K562 (cell line): ENCODE measurements around the gene MARS1. TPM values are rescaled to one million over a fixed set of nuclear protein-coding genes. Genes with fewer than 3 reads are reported as not detected.

Source experiments
- AFF4 ChIP-seq: sonication (generic); formaldehyde crosslinking; IDR thresholded peaks from 2 replicates; pipeline ENCODE4 v1.8.0; 2023; ENCODE audit warnings: mild to moderate bottlenecking, missing genetic modification reagents
- BRD9 ChIP-seq: fragments of 450-650 bp; IDR thresholded peaks from 2 replicates; pipeline ENCODE4 v1.6.1; 2018; ENCODE audit warnings: low read depth; ENCODE audit not compliant: partially characterized antibody
- BRF1 ChIP-seq: IDR thresholded peaks from 3 replicates; pipeline ENCODE4 v1.6.1; 2011; ENCODE audit warnings: borderline replicate concordance, mild to moderate bottlenecking; ENCODE audit not compliant: insufficient read length; ENCODE audit errors: extremely low read depth
- CBX1 ChIP-seq: sonication (generic); IDR thresholded peaks from 2 replicates; pipeline ENCODE4 v1.6.1; 2016; ENCODE audit warnings: antibody characterized with exemption, low read depth, mild to moderate bottlenecking
- FOXA3 ChIP-seq, 2 experiments: fragments of 450-650 bp in 1 of 2; sonication (generic) in 1 of 2; formaldehyde crosslinking; IDR thresholded peaks in 1 of 2; conservative IDR thresholded peaks in 1 of 2; 2 replicates each; pipeline versions ENCODE4 v1.4.0 to v1.8.0; 2020 to 2022; ENCODE audit warnings: mild to moderate bottlenecking in 2 of 2, missing genetic modification reagents in 1 of 2
- MCM7 ChIP-seq, 2 experiments: fragments of 450-650 bp; IDR thresholded peaks; 2 replicates each; pipeline ENCODE4 v1.6.1; 2016 to 2018
- MLX ChIP-seq, 2 experiments: fragments of 450-650 bp in 1 of 2; sonication (generic) in 1 of 2; formaldehyde crosslinking; conservative IDR thresholded peaks; 2 replicates each; pipeline versions ENCODE4 v1.4.0 to v1.8.1; 2020 to 2022; ENCODE audit warnings: mild to moderate bottlenecking in 1 of 2, missing genetic modification reagents in 1 of 2
- NR3C1 ChIP-seq: sonication (generic); formaldehyde crosslinking; IDR thresholded peaks from 2 replicates; pipeline ENCODE4 v1.8.1; 2022; ENCODE audit warnings: missing genetic modification reagents
- NRF1 ChIP-seq, 2 experiments: fragments of 450-650 bp; IDR thresholded peaks in 1 of 2; conservative IDR thresholded peaks in 1 of 2; 2 replicates each; pipeline ENCODE4 v1.6.1; 2014; ENCODE audit warnings: mild to moderate bottlenecking in 2 of 2
- PHB2 ChIP-seq: fragments of 450-650 bp; IDR thresholded peaks from 2 replicates; pipeline ENCODE4 v1.6.1; 2017; ENCODE audit warnings: low read depth
- POLR2G ChIP-seq: fragments of 200-400 bp; formaldehyde crosslinking; IDR thresholded peaks from 2 replicates; pipeline ENCODE4 v1.6.1; 2017; ENCODE audit warnings: low read depth, mild to moderate bottlenecking, antibody characterized with exemption, low read length, moderate library complexity
- POLR2H ChIP-seq: IDR thresholded peaks from 2 replicates; pipeline ENCODE4 v1.6.1; 2016; ENCODE audit warnings: missing genetic modification characterization, low read depth, mild to moderate bottlenecking, control low read depth, missing compliant biosample characterization, moderate library complexity
- POLR3A ChIP-seq: IDR thresholded peaks from 2 replicates; pipeline ENCODE4 v1.6.1; 2011; ENCODE audit warnings: borderline replicate concordance, mild to moderate bottlenecking, moderate library complexity; ENCODE audit not compliant: insufficient read length, insufficient read depth; ENCODE audit errors: extremely low read depth
- PPARD ChIP-seq: fragments of 250-450 bp; sonication (Bioruptor Pico); IDR thresholded peaks from 2 replicates; pipeline ENCODE4 v1.8.0; 2022; ENCODE audit warnings: inconsistent platforms, mild to moderate bottlenecking, moderate library complexity
- SRSF3 ChIP-seq: fragments of 200-400 bp; formaldehyde crosslinking; IDR thresholded peaks from 2 replicates; pipeline ENCODE4 v1.6.1; 2016; ENCODE audit warnings: mild to moderate bottlenecking, low read length, moderate library complexity; ENCODE audit not compliant: insufficient read depth
- XRCC3 ChIP-seq: fragments of 450-650 bp; IDR thresholded peaks from 2 replicates; pipeline ENCODE4 v1.6.1; 2017; ENCODE audit warnings: mild to moderate bottlenecking, moderate library complexity
- ZNF253 ChIP-seq: fragments of 250-450 bp; sonication (Bioruptor Pico); conservative IDR thresholded peaks from 2 replicates; pipeline ENCODE4 v1.6.1; 2021; ENCODE audit warnings: mild to moderate bottlenecking
- ZNF282 ChIP-seq: sonication (generic); formaldehyde crosslinking; IDR thresholded peaks from 2 replicates; pipeline ENCODE4 v1.8.1; 2023; ENCODE audit warnings: missing genetic modification reagents
- ZNF551 ChIP-seq: fragments of 250-450 bp; sonication (Bioruptor Pico); IDR thresholded peaks from 2 replicates; pipeline ENCODE4 v1.5.0; 2021; ENCODE audit warnings: mild to moderate bottlenecking, moderate library complexity
- ZNF584 ChIP-seq: fragments of 200-800 bp; sonication (Bioruptor generic); IDR thresholded peaks from 2 replicates; pipeline ENCODE4 v1.6.1; 2016; ENCODE audit warnings: low read depth, mild to moderate bottlenecking, missing genetic modification characterization, missing compliant biosample characterization
- ZNF717 ChIP-seq: fragments of 250-450 bp; sonication (Bioruptor Pico); IDR thresholded peaks from 2 replicates; pipeline ENCODE4 v1.5.0; 2021
- ZNF766 ChIP-seq: fragments of 200-800 bp; sonication (Bioruptor generic); conservative IDR thresholded peaks from 2 replicates; pipeline ENCODE4 v1.6.1; 2016; ENCODE audit warnings: missing genetic modification characterization, missing compliant biosample characterization
- ZSCAN32 ChIP-seq: fragments of 450-650 bp; formaldehyde crosslinking; IDR thresholded peaks from 2 replicates; pipeline ENCODE4 v1.4.0; 2020; ENCODE audit warnings: mild to moderate bottlenecking, moderate library complexity
- polyA plus RNA-seq, 8 experiments: library from polyadenylated mRNA; depleted of rRNA in 4 of 8; stranded (reverse) in 5 of 8; unstranded in 3 of 8; fragments of >200 nt; fragmentation: Nextera tagmentation in 2 of 8; fragmentation: Illumina TruSeq in 1 of 8; extraction: Ambion mirVana in 2 of 8; extraction: Trizol in 1 of 8; gene quantifications; 2 replicates each; pipeline versions ENCODE4 v1.2.1 to v1.2.3, GENCODE V29; 2011 to 2014; ENCODE audit warnings: inconsistent platforms in 1 of 8, missing spikeins in 1 of 8
- total RNA-seq, 7 experiments: library from RNA; depleted of rRNA in 6 of 7; stranded (reverse); fragments of >200 nt in 6 of 7; fragmentation: Illumina TruSeq in 2 of 7; extraction: Trizol in 2 of 7; gene quantifications; 2 replicates each; pipeline versions ENCODE4 v1.2.1 to v1.2.3, GENCODE V29; 2011 to 2021; ENCODE audit warnings: low replicate concordance in 1 of 7
- TF ChIP-seq, protein P1 (sequence below): sonication (generic); formaldehyde crosslinking; IDR thresholded peaks from 2 replicates; pipeline ENCODE4 v1.8.0; 2022; ENCODE audit warnings: missing genetic modification reagents, mild to moderate bottlenecking, borderline replicate concordance

The MARS1 gene
- total and polyA plus RNA-seq, 9 of the 15 experiments (the other 6 are each of a cell fraction or from before 2014, with no cell fraction given) = 117 to 382 (median 220) TPM

- no peak for TF ChIP-seq XRCC3
- no peak for TF ChIP-seq ZNF717 (CRISPR knock-in tag)
- TF ChIP-seq, protein P1, sequence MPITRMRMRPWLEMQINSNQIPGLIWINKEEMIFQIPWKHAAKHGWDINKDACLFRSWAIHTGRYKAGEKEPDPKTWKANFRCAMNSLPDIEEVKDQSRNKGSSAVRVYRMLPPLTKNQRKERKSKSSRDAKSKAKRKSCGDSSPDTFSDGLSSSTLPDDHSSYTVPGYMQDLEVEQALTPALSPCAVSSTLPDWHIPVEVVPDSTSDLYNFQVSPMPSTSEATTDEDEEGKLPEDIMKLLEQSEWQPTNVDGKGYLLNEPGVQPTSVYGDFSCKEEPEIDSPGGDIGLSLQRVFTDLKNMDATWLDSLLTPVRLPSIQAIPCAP (CRISPR knock-in tag) = no peak
- TF ChIP-seq FOXA3 (CRISPR knock-in tag; conservative IDR thresholded peaks at IDR 0.05 in 1 of 2, IDR thresholded peaks at IDR 0.05 in 1 of 2) = 0 out of 4 replicates have a peak, but pooled peaks of 1 of the 2 experiments have one; percentile 26
- no peak for TF ChIP-seq ZSCAN32 (CRISPR knock-in tag)
- peak; percentile 57; the same call in 1 of the 2 replicates for TF ChIP-seq CBX1
- TF ChIP-seq BRD9 = no peak
- no peak; the same call in none of the 2 replicates for TF ChIP-seq POLR2H (tag)
- no peak for TF ChIP-seq BRF1
- no peak for TF ChIP-seq ZNF253 (CRISPR knock-in tag)
- no peak for TF ChIP-seq ZNF551 (CRISPR knock-in tag)
- TF ChIP-seq SRSF3 = no peak
- TF ChIP-seq ZNF584 (CRISPR knock-in tag) = no peak
- no peak for TF ChIP-seq MCM7 (IDR thresholded peaks at IDR 0.05)
- peak; percentile 39 to 46 for TF ChIP-seq NRF1 (conservative IDR thresholded peaks at IDR 0.05 in 1 of 2, IDR thresholded peaks at IDR 0.05 in 1 of 2)
- peak; percentile 45; the same call in 1 of the 2 replicates for TF ChIP-seq AFF4 (CRISPR knock-in tag)
- no peak for TF ChIP-seq PPARD
- no peak for TF ChIP-seq MLX (CRISPR knock-in tag; conservative IDR thresholded peaks at IDR 0.05)
- no peak for TF ChIP-seq NR3C1 (CRISPR knock-in tag)
- no peak for TF ChIP-seq ZNF282 (CRISPR knock-in tag)
- TF ChIP-seq PHB2 = no peak
- no peak; the same call in 1 of the 2 replicates for TF ChIP-seq ZNF766
- peak; percentile 56 for TF ChIP-seq POLR2G
- TF ChIP-seq POLR3A = no peak
These were observed 28.7 kb upstream of the MARS1 start (continued) for GRCh38 chr12:57459055-57459749.
